HepG2 (cell line): ENCODE results near the gene ZNF597. TPM values are rescaled to one million over a fixed set of nuclear protein-coding genes. Genes with fewer than 3 reads are reported as not detected.
A peak's percentile ranks its signal among the peaks of the same experiment; 100 is the strongest.

Experiments used
- ATAD3A ChIP-seq: sonication (generic); formaldehyde crosslinking; IDR thresholded peaks from 2 replicates; pipeline ENCODE4 v1.4.0; 2020; ENCODE audit warnings: missing genetic modification reagents
- BORCS8-MEF2B ChIP-seq: sonication (generic); formaldehyde crosslinking; IDR thresholded peaks from 2 replicates; pipeline ENCODE4 v1.8.0; 2022; ENCODE audit warnings: mild to moderate bottlenecking, missing genetic modification reagents
- DDIT3 ChIP-seq: sonication (generic); formaldehyde crosslinking; IDR thresholded peaks from 2 replicates; pipeline ENCODE4 v1.4.0; 2020; ENCODE audit warnings: mild to moderate bottlenecking, missing genetic modification reagents
- HOXA3 ChIP-seq: sonication (generic); formaldehyde crosslinking; IDR thresholded peaks from 2 replicates; pipeline ENCODE4 v1.5.0; 2020; ENCODE audit warnings: missing genetic modification reagents
- HOXA9 ChIP-seq: sonication (generic); formaldehyde crosslinking; IDR thresholded peaks from 2 replicates; pipeline ENCODE4 v1.8.1; 2022; ENCODE audit warnings: missing genetic modification reagents, mild to moderate bottlenecking, moderate library complexity, borderline replicate concordance
- NR2C2 ChIP-seq: sonication (generic); formaldehyde crosslinking; IDR thresholded peaks from 2 replicates; pipeline ENCODE4 v1.4.0; 2020; ENCODE audit warnings: missing genetic modification reagents, mild to moderate bottlenecking, moderate library complexity, borderline replicate concordance
- POLR2G ChIP-seq: fragments of 200-400 bp; formaldehyde crosslinking; IDR thresholded peaks from 2 replicates; pipeline ENCODE4 v1.6.1; 2018; ENCODE audit warnings: mild to moderate bottlenecking, low read depth, low read length, moderate library complexity
- RARA ChIP-seq: IDR thresholded peaks from 2 replicates; pipeline ENCODE4 v1.6.1; 2016; ENCODE audit warnings: missing genetic modification reagents, missing compliant biosample characterization
- SP1 ChIP-seq, 2 experiments: fragments of 450-650 bp in 1 of 2; sonication (generic) in 1 of 2; formaldehyde crosslinking in 1 of 2; IDR thresholded peaks; 2 replicates each; pipeline versions ENCODE4 v1.4.0 to v1.6.1; 2016 to 2020; ENCODE audit warnings: missing genetic modification reagents in 1 of 2
- TCF7L2 ChIP-seq: IDR thresholded peaks from 2 replicates; pipeline ENCODE4 v1.6.1; 2011; ENCODE audit warnings: mild to moderate bottlenecking, low read depth, low read length, moderate library complexity
- TGIF2 ChIP-seq: IDR thresholded peaks from 2 replicates; pipeline ENCODE4 v1.6.1; 2016; ENCODE audit warnings: control low read depth, missing compliant biosample characterization
- TOE1 ChIP-seq: sonication (generic); formaldehyde crosslinking; IDR thresholded peaks from 2 replicates; pipeline ENCODE4 v1.4.0; 2020; ENCODE audit warnings: mild to moderate bottlenecking, missing genetic modification reagents
- TOPORS ChIP-seq: sonication (generic); formaldehyde crosslinking; IDR thresholded peaks from 2 replicates; pipeline ENCODE4 v1.8.0; 2023; ENCODE audit warnings: mild to moderate bottlenecking, missing genetic modification reagents
- ZNF17 ChIP-seq: sonication (generic); formaldehyde crosslinking; IDR thresholded peaks from 2 replicates; pipeline ENCODE4 v1.5.0; 2020; ENCODE audit warnings: mild to moderate bottlenecking, missing genetic modification reagents
- ZNF235 ChIP-seq: sonication (generic); formaldehyde crosslinking; IDR thresholded peaks from 2 replicates; pipeline ENCODE4 v1.8.1; 2023; ENCODE audit warnings: mild to moderate bottlenecking, missing genetic modification reagents, borderline replicate concordance
- ZNF468 ChIP-seq: sonication (generic); formaldehyde crosslinking; IDR thresholded peaks from 2 replicates; pipeline ENCODE4 v1.8.0; 2022; ENCODE audit warnings: mild to moderate bottlenecking, moderate library complexity, missing genetic modification reagents
- ZNF709 ChIP-seq: sonication (generic); formaldehyde crosslinking; IDR thresholded peaks from 2 replicates; pipeline ENCODE4 v1.5.0; 2020; ENCODE audit warnings: mild to moderate bottlenecking, missing genetic modification reagents
- ZNF841 ChIP-seq: sonication (generic); formaldehyde crosslinking; IDR thresholded peaks from 2 replicates; pipeline ENCODE4 v1.8.1; 2023; ENCODE audit warnings: missing genetic modification reagents, borderline replicate concordance
- polyA plus RNA-seq, 8 experiments: library from polyadenylated mRNA; depleted of rRNA in 3 of 8; stranded (reverse) in 7 of 8; unstranded in 1 of 8; fragments of >200 nt; fragmentation: Illumina TruSeq in 4 of 8; extraction: Trizol in 4 of 8; gene quantifications; 2 replicates each; pipeline versions ENCODE4 v1.2.1 to v1.2.3, GENCODE V29; 2011 to 2016; ENCODE audit warnings: low read depth in 4 of 8, missing spikeins in 1 of 8, mixed read lengths in 1 of 8; ENCODE audit not compliant: insufficient read depth in 1 of 8
- total RNA-seq, 5 experiments: library from RNA; depleted of rRNA; stranded (reverse); fragments of >200 nt; fragmentation: Illumina TruSeq; extraction: Trizol; gene quantifications; 2 replicates each; pipeline ENCODE4 v1.2.3, GENCODE V29; 2016; ENCODE audit warnings: low read depth in 1 of 5
- TF ChIP-seq, protein P1 (sequence below): sonication (generic); formaldehyde crosslinking; IDR thresholded peaks from 2 replicates; pipeline ENCODE4 v1.4.0; 2020; ENCODE audit warnings: missing genetic modification reagents
- TF ChIP-seq, protein P2 (sequence below): sonication (generic); formaldehyde crosslinking; IDR thresholded peaks from 2 replicates; pipeline ENCODE4 v1.4.0; 2020; ENCODE audit warnings: mild to moderate bottlenecking, missing genetic modification reagents

The ZNF597 gene
- total and polyA plus RNA-seq, 2 of the 13 experiments (the other 11 are each of a cell fraction or from before 2014, with no cell fraction given), result 1.3 to 2.4 TPM

DNA sequence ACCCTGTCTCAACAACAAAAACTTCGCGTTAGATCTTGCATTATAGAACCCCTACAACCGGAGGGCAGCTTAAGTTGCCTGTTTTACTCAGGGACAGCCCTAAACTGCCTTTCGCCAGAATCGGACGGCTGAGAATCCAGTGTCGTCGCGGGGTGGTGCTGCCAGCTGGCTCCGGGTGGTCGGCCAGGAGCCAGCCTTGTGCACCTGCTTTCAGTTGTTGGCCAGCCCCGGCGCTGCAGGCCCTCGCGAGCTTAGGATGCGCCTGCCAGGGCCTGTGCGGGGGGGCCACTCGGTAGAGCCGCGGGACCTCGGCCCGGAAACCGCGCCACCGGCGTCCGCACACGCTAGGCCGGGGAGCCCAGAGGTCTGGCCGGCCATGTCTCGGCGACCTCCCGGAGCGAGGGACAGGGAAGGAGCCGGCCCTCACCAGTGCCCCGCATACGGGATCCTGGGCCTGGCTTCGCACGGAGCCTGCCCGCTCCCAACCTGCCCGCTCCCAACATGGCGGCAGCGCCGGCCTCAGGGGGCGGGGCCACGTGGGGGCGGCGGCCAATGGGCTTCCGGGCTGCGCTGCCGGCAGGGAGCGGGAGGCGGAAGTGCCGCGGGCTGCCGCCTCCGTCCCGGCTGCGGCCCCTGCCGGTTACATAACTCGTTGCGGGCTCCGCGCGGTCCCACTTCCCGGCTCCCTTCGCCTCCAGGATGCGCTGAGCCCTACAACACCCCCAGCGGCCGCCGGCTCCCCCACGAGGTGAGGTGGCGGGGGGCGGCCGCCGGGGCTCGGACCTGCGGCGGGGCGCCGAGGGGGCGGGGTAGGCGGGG, 14.3 kb upstream of the ZNF597 start (continued):
- TF ChIP-seq HOXA3, result peak; percentile 99
- 0 out of 2 replicates have a peak, but pooled peaks have one; percentile 70 for TF ChIP-seq HOXA9 (CRISPR knock-in tag)
- peak; percentile 71 for TF ChIP-seq ZNF709 (CRISPR knock-in tag)
- TF ChIP-seq ZNF17 (CRISPR knock-in tag), result no peak
- TF ChIP-seq TGIF2 (CRISPR knock-in tag), result no peak; the same call in 1 of the 2 replicates
- peak; percentile 90 for TF ChIP-seq POLR2G
- TF ChIP-seq RARA (CRISPR knock-in tag), result peak; percentile 5; the same call in 1 of the 2 replicates
- TF ChIP-seq ATAD3A (CRISPR knock-in tag), result no peak
- peak; percentile 73; the same call in 1 of the 2 replicates for TF ChIP-seq NR2C2
- peak; percentile 14; the same call in 1 of the 2 replicates for TF ChIP-seq ZNF468 (CRISPR knock-in tag)
- peak; percentile 81; the same call in 1 of the 2 replicates for TF ChIP-seq TOPORS
- no peak; the same call in none of the 2 replicates for TF ChIP-seq BORCS8-MEF2B
- no peak; the same call in 1 of the 2 replicates for TF ChIP-seq SP1 (IDR thresholded peaks at IDR 0.05)
- peak; percentile 95 for TF ChIP-seq SP1 (CRISPR knock-in tag; IDR thresholded peaks at IDR 0.05)
- TF ChIP-seq, protein P1, sequence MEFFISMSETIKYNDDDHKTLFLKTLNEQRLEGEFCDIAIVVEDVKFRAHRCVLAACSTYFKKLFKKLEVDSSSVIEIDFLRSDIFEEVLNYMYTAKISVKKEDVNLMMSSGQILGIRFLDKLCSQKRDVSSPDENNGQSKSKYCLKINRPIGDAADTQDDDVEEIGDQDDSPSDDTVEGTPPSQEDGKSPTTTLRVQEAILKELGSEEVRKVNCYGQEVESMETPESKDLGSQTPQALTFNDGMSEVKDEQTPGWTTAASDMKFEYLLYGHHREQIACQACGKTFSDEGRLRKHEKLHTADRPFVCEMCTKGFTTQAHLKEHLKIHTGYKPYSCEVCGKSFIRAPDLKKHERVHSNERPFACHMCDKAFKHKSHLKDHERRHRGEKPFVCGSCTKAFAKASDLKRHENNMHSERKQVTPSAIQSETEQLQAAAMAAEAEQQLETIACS (CRISPR knock-in tag), result no peak
- TF ChIP-seq DDIT3 (CRISPR knock-in tag), result no peak
- no peak for TF ChIP-seq TCF7L2
- TF ChIP-seq ZNF235 (CRISPR knock-in tag), result no peak; the same call in 1 of the 2 replicates
- TF ChIP-seq, protein P2, sequence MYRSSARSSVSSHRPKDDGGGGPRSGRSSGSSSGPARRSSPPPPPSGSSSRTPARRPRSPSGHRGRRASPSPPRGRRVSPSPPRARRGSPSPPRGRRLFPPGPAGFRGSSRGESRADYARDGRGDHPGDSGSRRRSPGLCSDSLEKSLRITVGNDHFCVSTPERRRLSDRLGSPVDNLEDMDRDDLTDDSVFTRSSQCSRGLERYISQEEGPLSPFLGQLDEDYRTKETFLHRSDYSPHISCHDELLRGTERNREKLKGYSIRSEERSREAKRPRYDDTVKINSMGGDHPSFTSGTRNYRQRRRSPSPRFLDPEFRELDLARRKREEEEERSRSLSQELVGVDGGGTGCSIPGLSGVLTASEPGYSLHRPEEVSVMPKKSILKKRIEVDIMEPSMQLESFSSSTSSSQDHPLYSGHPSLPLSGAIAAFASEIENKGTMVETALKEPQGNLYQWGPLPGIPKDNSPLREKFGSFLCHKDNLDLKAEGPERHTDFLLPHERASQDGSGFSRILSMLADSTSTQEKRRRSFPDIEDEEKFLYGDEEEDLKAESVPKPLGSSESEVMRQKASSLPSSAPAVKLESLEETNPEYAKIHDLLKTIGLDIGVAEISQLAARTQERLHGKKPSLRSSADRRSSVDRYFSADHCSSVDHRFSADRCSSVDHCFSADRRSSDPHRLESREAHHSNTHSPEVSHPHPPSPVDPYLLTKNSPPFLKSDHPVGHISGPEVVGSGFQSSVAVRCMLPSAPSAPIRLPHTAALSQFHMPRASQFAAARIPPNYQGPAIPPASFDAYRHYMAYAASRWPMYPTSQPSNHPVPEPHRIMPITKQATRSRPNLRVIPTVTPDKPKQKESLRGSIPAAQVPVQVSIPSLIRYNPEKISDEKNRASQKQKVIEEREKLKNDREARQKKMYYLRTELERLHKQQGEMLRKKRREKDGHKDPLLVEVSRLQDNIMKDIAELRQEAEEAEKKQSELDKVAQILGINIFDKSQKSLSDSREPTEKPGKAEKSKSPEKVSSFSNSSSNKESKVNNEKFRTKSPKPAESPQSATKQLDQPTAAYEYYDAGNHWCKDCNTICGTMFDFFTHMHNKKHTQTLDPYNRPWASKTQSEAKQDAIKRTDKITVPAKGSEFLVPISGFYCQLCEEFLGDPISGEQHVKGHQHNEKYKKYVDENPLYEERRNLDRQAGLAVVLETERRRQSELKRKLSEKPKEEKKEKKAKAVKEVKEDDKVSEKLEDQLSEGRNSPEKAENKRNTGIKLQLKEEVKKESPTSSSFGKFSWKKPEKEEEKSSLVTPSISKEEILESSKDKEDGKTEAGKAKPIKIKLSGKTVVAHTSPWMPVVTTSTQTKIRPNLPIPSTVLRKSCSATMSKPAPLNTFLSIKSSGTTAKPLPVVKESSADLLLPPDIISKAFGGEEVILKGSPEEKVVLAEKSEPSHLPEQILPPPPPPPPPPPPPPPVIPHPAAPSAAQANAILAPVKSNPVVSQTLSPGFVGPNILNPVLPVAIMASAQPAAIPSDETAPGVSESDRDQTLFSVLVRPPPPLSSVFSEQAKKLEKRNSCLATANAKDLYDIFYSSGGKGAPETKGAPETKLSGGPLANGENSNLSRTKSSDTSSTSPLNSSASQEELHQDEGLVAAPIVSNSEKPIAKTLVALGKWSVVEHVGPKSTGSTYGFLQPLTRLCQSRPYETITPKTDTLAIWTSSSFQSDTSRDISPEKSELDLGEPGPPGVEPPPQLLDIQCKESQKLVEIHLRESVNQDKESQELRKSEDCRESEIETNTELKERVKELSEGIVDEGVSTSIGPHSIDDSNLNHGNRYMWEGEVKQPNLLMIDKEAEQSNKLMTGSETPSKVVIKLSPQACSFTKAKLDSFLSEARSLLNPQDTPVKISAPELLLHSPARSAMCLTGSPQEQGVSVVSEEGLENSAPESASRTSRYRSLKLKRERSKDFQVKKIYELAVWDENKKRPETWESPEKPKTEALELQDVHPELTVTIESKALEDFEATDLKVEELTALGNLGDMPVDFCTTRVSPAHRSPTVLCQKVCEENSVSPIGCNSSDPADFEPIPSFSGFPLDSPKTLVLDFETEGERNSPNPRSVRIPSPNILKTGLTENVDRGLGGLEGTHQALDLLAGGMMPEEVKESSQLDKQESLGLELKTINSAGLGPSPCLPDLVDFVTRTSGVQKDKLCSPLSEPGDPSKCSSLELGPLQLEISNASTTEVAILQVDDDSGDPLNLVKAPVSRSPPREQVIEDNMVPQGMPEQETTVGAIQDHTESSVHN (CRISPR knock-in tag), result no peak
- no peak for TF ChIP-seq ZNF841 (CRISPR knock-in tag)
- TF ChIP-seq TOE1, result no peak
